GM18867 (cell line): ENCODE data around the gene ISG15.
"Not testable (repeated sequence)": the region's sequence is repeated elsewhere in the genome, so short reads cannot be mapped to it uniquely, and the experiment has no call there.

Source experiments
- ATAC-seq: cut with Tn5 transposase; IDR thresholded peaks from one replicate; pipeline ENCODE4 v1.9.1; 2021; ENCODE audit warnings: mild to moderate bottlenecking, moderate library complexity; ENCODE audit not compliant: unreplicated experiment

The ISG15 gene

GRCh38 chr1:992362-992761 is 20.9 kb upstream of the ISG15 start:
- no peak for ATAC-seq

DNA sequence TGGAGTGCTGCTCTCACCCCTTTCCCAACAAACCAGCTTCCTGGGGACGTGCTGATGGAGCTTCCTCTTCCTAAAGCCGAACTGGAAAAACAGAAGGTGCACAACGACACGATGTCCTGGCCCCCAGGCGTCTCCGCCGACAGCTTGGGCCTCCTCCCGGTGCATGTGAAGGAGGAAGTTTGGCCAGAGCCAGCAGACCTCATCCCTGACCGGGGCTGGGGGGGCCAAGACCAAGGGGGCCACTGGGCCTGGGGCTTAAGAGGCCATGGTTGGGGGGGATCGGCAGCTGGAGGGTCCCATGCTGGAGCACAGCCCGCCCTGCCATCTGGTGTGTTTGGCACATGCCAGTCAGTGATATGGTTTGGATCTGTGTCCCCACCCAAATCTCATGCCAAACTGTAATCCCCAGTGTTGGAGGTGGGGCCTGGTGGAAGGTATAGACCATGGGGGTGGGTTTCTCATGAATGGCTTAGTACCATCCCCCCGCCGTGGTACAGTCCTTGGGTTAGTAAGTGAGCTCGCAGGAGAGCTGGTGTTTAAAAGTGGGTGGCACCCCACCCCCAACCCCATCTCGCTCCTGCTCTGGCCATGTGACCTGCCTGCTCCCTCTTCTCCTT is 19.8 kb upstream of the ISG15 start:
- no peak for ATAC-seq

- not testable (repeated sequence) for ATAC-seq
These were observed 18.8 kb upstream of the ISG15 start for GRCh38 chr1:994546-994945.

DNA sequence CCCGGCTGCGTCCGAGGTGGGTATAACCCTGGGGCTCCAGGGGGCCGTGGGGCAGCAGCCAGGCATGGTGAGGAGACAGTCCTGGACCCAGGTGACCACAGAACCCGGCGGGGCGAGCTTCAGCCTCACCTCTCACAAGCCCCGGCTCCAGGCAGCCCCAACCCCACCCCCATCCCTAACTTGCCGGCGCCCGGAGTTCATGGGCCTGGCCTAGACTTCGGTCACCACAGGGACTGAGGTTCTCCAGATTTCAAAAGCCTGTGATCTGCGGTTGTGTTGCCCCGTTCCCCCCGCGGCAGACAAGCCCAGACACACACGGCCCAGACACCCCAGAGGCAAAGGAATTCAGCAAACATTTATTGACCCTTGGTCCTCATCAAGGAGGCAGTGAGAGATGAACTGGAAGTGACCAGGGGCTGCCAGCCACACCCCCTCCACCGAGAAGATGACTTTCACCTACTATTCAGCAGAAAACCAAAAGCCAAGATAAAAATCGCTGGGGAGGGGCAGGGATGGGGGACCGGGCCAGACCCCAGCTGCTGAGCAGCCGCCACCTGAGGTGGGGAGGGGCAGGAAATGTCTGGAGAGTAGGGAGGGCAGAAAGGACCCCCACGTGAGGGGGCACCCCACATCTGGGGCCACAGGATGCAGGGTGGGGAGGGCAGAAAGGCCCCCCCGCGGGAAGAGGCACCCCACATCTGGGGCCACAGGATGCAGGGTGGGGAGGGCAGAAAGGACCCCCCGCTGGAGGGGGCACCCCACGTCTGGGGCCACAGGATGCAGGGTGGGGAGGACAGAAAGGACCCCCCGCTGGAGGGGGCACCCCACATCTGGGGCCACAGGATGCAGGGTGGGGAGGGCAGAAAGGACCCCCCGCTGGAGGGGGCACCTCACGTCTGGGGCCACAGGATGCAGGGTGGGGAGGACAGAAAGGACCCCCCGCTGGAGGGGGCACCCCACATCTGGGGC is 17.3 kb upstream of the ISG15 start:
- ATAC-seq: no peak

- ATAC-seq: no peak
These were observed 16.2 kb upstream of the ISG15 start for GRCh38 chr1:996851-997712.

DNA sequence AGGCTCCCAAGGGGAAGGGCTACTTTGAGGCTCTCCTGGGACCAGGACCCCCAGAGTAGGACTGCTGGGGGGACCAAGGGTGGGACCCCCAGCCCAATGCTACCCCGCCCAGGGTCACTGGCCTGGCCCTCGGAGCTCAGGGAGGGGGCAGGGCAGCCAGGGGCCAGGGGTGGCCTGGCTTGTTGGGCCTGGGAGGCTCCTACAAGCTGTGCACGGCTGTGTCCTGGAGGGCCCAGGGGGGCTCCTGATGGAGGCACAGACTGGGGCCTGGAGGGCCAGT is 15.6 kb upstream of the ISG15 start:
- ATAC-seq: no peak

- ATAC-seq: no peak
These were observed 15.1 kb upstream of the ISG15 start for GRCh38 chr1:997993-998744.

- ATAC-seq: no peak
These were observed 14.6 kb upstream of the ISG15 start for GRCh38 chr1:998745-998994.

- ATAC-seq: no peak
These were observed 14.1 kb upstream of the ISG15 start for GRCh38 chr1:998995-999724.

DNA sequence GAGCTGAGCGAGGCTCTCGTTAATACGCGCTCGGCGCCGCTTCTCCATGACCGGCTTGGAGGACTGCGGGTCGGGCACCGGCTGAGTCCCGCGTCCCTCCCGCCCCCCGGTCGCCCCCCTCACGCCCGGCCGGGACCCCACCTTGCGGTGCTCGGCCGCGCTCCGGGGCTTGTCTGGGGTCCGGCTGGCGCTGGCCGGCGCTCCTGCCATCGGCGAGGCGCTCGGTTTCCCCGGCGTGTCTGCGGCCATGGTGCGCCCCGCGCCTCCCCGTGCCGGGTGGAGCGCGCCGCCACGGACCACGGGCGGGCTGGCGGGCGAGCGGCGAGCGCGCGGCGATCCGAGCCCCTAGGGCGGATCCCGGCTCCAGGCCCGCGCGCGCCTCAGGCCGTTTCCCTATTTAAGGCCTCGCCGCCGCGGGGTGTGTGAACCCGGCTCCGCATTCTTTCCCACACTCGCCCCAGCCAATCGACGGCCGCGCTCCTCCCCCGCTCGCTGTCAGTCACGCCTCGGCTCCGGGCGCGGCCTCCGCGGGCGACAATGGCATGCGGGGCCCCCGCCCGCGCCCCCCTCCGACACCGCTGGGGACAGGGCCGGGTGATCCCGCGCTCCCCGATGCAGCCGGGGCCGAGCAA is 13.5 kb upstream of the ISG15 start, which contains the start of gene HES4:
HES4 (minus strand) TSS at position 373 of the 632 bp plus-strand sequence; CDS start at position 249, 124 bp downstream.
- no peak for ATAC-seq

DNA sequence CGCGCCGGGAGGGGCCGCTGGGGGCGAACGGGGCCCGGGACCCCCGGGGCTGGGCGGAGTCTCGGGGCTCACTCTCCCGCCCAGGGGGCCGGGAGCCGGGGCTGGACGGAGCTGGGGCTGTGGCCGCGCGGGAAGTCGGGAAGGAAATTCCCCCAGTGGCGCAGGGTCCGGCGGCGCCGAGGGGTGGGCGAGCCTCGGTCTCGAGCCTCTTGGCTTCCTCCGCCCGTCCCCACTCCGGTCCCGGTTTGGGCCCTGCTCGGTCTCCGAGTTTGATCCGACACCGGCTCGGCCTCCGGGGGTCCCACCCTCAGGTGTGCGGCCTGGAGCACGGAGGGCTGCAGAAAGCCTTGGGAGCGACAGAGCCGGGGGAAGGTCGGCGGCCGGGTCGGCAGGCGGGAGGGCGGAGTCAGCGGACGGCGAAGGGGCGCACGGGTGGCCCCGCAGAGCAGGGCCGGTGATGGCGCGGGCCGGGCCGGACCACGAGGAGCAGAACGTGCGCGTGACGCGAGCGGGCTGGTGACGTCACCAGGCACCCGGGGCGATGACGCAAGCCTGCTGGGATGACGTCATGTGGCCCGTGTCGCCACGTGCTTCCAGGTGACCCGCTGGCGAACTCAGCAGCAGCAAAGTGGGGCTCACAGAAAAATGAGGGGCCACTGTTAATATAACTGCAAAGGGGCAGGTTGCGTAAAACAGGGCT is 12.8 kb upstream of the ISG15 start:
- ATAC-seq: no peak

DNA sequence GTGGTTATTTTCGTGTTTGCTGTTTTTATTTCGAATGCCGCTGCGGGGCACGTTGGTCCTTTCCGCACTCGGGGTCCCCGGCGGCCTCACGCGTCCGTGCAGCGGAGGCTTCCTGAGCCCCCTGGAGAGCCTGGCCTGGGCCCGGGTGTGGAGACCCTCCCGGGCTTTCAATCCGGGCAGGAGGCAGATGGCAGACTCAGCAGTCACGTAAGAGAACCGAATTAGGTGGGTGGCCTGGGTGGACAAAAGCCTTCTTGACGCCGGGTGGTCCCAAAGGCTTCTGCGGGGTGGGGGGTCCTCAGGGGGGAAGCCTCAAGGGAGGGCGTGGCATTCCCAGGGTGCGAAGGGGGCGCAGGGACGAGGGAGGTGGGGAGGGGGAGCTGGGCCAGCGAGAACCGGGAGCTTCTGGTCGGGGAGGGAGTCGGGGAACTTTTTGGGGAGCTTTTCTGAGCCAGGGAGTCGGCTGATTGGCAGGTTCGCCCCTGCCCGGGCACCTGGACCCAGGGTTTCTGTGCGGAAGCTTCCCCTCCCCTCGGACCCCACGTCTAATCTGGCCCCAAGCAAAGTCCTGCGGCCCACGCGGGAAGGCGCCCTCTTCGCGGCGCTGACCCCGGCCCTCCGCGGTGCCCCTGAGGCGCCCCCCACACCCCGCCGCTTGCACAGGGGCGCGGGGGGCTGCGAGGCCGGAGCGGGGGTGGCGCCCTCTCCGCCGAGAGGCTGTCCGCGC is 12.1 kb upstream of the ISG15 start:
- ATAC-seq: no peak

DNA sequence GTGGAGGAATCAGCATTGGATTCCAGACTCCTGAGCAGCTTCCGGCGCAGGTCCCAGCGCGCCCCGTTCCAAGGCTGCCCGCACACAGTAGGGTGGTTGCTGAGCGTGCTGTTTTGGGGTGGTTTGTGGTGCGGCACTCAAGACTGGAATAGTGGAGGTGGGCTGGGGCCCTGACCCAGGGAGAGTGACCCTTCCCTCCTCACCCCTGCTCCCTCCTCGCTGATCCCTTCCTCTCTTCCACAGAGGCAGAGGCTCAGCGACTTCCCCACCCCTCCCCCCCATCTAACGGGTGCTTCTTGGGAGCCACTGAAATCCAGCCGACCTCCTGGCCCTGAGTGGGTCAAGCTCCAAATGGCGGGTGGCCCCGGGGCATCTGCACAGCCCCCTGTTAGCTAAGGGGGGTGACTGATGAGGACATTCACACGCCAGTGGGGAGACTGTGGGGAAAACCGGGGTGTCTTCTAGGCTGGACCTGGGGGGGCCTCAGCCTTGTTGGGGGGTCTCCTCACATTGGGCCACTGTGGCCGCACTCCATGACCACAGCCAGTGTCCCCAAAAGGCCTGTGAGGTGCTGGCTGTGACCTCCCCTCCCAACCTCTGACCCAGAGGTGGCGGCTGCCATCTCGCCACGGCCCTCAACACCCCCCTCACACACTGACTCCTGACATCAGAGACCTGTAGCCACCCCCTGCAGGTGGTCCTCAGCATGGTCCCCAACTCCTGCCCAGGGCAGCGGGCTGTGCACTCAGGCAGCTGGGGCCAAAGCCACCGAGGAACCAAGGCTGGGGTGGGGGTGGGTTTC is 9.5 kb upstream of the ISG15 start:
- no peak for ATAC-seq

- ATAC-seq: no peak
These were observed 8.9 kb upstream of the ISG15 start for GRCh38 chr1:1004420-1004779.

- no peak for ATAC-seq
These were observed 8.3 kb upstream of the ISG15 start for GRCh38 chr1:1004780-1005697.

- ATAC-seq: no peak
These were observed 7.5 kb upstream of the ISG15 start for GRCh38 chr1:1005774-1006304.
